GM21360 (cell line): ENCODE data around the gene TXNDC11.

Experiments used
- ATAC-seq: cut with Tn5 transposase; IDR thresholded peaks from one replicate; pipeline ENCODE4 v1.9.1; 2021; ENCODE audit warnings: mild to moderate bottlenecking, moderate library complexity; ENCODE audit not compliant: unreplicated experiment

Gene TXNDC11

DNA sequence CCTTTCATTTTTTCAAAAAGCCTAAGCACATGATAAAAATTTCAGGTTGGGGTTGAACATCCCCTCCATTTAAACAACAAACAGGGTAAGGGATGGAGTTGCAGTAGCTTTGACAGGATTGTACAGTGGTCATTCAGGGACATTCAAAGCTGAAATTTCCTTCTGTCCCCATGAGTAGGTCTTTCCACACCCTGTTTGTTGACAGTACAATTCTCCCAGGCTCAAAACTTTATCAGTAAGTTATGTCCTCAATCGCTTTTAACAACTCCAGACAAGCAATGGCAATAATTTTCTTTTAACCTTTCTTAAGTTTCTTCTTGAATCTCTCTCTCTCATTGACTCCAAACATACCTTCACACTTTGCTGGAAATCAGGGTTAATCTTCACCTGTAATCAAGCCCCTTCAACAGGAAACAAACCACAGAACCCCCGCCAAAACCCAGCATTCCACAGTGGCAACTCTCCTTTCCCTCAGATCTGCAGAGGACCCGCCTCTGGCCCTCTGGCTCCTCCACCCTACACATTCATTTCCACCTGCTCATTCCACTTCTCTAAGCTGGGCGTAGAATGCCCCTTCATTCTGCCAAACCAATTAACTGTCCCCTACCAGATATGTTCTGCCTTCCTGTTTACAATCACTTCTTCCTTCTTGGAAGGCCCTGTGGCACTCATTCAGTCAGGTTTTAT is 20.7 kb downstream of the TXNDC11 start:
- no peak for ATAC-seq

GRCh38 chr16:11719762-11720161 is 22.9 kb downstream of the TXNDC11 start:
- ATAC-seq = no peak

GRCh38 chr16:11719171-11719570 is 23.5 kb downstream of the TXNDC11 start:
- no peak for ATAC-seq

- no peak for ATAC-seq
These were observed 24.8 kb downstream of the TXNDC11 start for GRCh38 chr16:11717811-11718210.

GRCh38 chr16:11716336-11716735 is 26.3 kb downstream of the TXNDC11 start:
- no peak for ATAC-seq

DNA sequence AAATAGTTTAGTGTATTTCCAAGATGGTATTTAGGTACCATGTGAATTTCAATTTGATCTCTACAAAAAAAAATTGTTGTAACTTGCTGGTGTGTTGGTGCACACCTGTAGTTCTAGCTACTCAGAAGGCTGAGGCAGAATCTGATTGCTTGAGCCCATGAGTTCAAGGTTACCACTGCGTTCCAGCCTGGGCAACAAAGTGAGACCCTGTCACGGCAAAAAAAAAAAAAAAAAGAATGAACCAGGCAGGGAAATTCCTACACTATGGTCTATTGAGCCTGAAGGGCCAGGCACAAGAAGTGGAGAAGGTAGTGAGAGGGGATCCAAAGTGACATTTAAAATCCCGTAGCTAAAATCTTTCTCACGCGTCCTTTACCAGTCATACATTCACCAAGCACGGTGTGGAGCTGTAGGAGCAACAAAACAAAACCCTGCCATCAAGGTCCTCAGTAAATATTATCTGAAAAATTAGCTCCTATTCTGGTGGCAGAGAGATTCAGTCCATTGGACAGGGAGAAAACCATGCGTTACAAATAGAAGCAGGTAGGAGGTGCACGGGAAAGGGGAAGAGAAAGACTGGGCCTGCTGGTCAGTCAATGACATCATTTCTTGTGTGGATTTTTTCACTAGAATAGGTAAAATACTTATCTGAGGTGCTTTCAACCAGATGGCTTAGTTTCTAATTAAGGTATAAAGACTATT is 27.3 kb downstream of the TXNDC11 start:
- ATAC-seq = peak; percentile 55

GRCh38 chr16:11712122-11712521 is 30.5 kb downstream of the TXNDC11 start:
- ATAC-seq = no peak

- no peak for ATAC-seq
These were observed 31.0 kb downstream of the TXNDC11 start for GRCh38 chr16:11711662-11712061.

- no peak for ATAC-seq
These were observed 34.2 kb downstream of the TXNDC11 start for GRCh38 chr16:11708421-11708820.

DNA sequence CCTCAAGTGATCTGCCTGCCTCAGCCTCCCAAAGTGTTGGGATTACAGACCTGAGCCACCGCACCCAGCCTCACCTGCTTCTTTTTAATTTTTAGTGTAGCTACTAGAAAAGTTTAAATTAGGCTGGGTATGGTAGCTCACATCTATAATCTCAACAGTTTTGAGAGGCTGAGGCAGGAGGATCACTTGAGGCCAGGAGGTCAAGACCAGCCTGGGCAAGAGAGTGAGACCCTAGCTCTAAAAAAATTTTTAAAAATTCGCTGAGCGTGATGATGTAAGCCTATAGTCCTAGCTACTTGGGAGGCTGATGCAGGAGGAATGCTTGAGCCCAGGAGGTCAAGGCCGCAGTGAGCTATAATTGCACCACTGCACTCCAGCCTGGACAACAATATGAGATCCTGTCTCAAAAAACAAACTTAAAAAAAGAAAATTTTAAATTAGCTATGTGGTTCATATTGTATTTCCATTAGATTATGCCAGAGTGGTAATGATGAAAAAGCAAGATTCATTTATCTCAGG is 34.9 kb downstream of the TXNDC11 start:
- ATAC-seq = no peak

- ATAC-seq = no peak
These were observed 36.4 kb downstream of the TXNDC11 start for GRCh38 chr16:11706180-11706742.

DNA sequence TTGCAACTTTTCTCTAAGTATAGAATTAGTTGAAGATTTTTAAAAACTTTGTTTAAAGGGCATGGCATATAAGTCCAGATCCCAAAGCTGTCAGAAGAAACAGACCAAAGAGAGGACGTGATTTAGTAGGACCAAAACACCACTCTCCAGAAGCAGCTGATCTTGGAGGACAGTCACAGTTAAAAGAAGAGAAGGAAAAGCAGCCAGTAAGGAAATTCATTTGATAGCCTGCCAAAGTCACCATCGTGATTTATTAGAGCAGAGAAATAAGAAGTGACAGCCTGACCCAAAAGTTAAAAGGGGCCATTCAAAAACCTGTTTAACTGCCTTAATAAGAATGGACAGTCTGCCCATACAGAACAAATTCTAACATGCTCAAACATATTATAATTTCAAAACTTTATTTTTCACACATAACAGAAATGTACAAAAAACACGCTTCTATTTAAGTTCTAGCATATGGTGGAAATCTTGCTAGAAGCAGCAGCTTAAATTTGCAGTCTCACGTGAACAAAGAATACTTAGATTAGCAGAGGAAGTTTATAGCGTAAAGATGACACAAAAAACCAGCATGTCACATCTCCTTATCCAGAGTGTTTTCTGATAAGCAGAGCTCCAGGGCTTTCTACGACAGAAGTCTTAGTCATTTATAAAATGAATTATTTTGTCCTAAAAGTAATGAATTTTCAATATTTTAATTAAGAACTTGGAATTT is 37.2 kb downstream of the TXNDC11 start:
- no peak for ATAC-seq

DNA sequence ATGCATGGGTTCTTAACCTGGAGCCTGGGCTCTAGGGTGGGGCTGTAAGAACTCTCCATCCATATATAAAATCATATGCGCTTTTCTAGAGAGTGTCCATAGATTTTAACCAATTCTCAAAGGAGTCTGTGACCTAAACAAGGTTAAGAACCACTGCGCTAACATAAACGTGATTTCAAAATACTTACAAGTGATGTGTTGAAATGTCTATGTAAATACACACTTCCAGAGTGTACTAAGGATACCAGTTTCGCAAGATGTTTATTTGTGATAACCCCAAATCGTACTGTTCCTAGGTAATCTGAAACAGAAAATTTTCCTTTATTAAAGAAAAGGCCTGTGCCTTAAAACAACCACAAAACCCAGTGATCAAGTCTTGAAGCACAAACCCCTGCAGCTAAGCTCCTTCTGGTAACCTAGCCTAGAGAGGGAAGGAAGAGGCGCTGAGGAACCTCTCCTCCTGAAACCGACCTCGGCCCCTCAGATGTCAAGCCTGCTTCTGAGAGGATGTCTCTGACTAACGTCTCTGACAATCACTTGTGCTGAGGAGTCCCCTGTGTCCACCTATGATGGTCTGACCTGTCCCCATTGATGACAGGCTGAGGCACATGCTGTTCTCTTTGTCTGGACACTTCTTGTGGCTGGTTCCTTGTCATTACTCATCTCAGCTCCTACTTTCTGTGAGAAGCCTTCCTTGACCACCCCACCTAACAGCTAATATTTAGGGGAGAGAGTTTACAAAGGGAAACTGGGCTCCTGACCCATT is 42.2 kb downstream of the TXNDC11 start:
- ATAC-seq = no peak

- ATAC-seq = no peak
These were observed 43.3 kb downstream of the TXNDC11 start for GRCh38 chr16:11699234-11699894.

DNA sequence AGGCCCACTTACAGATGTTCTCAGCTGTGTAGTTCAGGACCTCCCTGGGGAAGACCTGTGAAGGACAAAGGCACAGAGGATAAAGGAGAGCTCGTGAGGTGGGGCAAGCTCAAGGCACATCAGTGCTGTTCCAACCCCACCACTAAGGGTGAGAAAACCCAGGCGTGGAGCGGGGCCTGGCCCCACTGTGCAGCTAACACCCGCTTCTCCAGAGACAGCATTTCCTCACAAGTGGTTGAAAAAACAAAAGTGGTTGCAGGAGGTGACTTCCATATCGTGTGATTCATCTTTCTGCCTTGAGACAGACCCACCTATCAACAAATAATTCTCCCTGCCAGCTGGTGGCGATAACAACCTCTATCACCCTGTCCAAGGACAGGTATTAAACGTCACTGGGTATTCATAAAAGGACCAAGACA is 44.4 kb downstream of the TXNDC11 start:
- no peak for ATAC-seq

GRCh38 chr16:11697319-11697718 is 45.3 kb downstream of the TXNDC11 start:
- ATAC-seq = no peak

DNA sequence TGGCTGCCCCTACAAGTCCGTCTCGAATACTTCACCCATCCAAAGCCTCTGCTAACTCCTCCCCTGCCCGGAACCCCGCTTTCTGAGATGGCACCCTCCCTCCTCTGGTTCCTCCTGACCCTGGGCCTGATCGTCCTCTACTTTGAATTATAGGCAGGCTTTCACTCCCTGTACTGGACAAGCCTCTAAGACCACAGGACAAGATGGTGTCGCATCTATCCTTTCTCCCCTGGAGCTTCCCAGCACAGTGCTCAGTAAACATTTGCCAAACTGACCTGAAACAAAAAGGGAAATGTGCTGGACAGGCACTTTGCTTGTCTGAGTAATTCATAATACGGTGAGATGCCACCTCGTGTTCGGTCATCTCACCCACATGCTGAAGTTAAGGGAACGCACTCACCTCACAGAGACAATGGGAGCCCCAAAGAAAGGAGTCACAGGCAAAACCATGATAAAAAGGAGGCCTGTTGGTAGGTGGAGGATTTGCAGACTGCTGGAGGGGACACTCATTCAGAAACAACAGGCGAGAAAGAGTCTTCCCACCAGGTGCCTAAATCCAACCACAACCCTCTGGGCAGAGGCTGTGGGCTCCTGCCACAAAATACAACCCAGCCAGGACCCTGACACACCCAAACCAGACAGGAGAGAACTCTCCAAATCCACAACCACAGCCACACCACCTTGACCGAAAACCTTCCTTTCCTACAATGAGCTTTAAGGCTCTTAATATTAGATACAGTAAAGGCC is 46.2 kb downstream of the TXNDC11 start:
- ATAC-seq = no peak

DNA sequence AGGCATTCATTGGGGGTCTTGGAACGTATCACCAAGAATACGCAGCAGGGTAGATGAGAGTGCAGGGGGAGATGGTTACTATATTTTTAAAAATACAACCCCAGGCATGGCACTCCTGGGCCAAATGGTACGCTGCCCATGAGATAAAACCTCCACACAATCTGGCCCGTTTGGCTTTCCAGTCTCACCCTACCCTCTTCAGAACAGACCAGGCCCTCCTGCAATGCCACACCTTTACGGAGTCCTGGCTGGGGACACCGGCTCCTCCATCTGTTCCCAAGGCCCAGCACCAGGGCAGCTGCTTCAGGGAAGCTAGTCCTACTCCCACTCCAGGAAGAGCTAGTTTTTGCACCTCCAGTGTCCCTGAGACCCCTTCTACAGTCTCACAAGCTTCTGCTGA is 50.0 kb downstream of the TXNDC11 start:
- no peak for ATAC-seq

GRCh38 chr16:11692171-11692570 is 50.5 kb downstream of the TXNDC11 start:
- ATAC-seq = no peak
